Astrocyte of the cerebellum (primary cell): ENCODE results near the gene AKT3.

Source experiments
- DNase-seq: peaks from one replicate; pipeline ENCODE4 v3.0.0-alpha.2; 2011; ENCODE audit warnings: low read depth
- H3K4me3 ChIP-seq: 2 replicates; pipeline ENCODE4 v1.5.1; 2011; ENCODE audit warnings: mild to moderate bottlenecking, low read depth, low read length, moderate library complexity
- in situ Hi-C: cut with HindIII; loops from 2 replicates; pipeline ENCODE4 v1.10.0; 2017; ENCODE audit warnings: low sequenced_read_pairs
- TF ChIP-seq, protein P1 (sequence below): IDR thresholded peaks from 2 replicates; pipeline ENCODE4 v1.5.1; 2012; ENCODE audit warnings: low read length, low read depth, moderate library complexity, mild to moderate bottlenecking; ENCODE audit errors: missing control alignments

Gene AKT3

GRCh38 chr1:243706563-243706962, 143.5 kb downstream of the AKT3 start:
- in situ Hi-C loops, result no loop called here
- no peak overlapping the region for H3K4me3 ChIP-seq
- no peak for DNase-seq
- TF ChIP-seq, protein P1, sequence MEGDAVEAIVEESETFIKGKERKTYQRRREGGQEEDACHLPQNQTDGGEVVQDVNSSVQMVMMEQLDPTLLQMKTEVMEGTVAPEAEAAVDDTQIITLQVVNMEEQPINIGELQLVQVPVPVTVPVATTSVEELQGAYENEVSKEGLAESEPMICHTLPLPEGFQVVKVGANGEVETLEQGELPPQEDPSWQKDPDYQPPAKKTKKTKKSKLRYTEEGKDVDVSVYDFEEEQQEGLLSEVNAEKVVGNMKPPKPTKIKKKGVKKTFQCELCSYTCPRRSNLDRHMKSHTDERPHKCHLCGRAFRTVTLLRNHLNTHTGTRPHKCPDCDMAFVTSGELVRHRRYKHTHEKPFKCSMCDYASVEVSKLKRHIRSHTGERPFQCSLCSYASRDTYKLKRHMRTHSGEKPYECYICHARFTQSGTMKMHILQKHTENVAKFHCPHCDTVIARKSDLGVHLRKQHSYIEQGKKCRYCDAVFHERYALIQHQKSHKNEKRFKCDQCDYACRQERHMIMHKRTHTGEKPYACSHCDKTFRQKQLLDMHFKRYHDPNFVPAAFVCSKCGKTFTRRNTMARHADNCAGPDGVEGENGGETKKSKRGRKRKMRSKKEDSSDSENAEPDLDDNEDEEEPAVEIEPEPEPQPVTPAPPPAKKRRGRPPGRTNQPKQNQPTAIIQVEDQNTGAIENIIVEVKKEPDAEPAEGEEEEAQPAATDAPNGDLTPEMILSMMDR, result no peak

GRCh38 chr1:243705585-243705984, 144.5 kb downstream of the AKT3 start:
- TF ChIP-seq, protein P1, result no peak
- H3K4me3 ChIP-seq, result no peak overlapping the region
- no peak for DNase-seq
- in situ Hi-C loops, result no loop called here

GRCh38 chr1:243701872-243702271, 148.2 kb downstream of the AKT3 start:
- in situ Hi-C loops, result no loop called here

DNA sequence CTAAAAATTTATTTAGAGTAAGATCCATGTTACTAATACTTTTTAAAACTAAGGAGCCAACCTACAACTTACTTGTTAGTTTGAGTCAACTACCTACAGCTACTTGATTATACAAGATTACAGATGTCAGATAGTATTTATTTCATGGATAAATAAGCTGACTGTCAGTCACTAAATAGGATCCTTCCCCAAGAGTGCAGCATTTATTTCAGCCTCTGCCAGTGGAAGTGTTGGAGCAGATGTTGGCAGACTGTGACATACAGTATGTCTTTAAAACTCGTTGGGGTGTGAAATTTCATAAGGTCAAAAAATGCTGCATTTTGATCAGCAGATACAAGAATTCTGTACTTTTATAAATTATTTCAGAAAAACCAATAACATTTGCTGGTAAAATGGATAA, 156.2 kb downstream of the AKT3 start:
- DNase-seq, result no peak
- H3K4me3 ChIP-seq, result no peak overlapping the region
- in situ Hi-C loops, result no loop called here
- TF ChIP-seq, protein P1, result no peak

More at GRCh38 chr1:243701872-243702271, 148.2 kb downstream of the AKT3 start:
- no peak overlapping the region for H3K4me3 ChIP-seq
- DNase-seq, result no peak
- TF ChIP-seq, protein P1, result no peak

GRCh38 chr1:243686159-243686558, 163.9 kb downstream of the AKT3 start:
- DNase-seq, result no peak
- TF ChIP-seq, protein P1, result no peak
- in situ Hi-C loops, result no loop called here
- no peak overlapping the region for H3K4me3 ChIP-seq

- in situ Hi-C loops, result no loop called here
- TF ChIP-seq, protein P1, result no peak
- no peak for DNase-seq
- H3K4me3 ChIP-seq, result no peak overlapping the region
Observed at GRCh38 chr1:243680860-243681259, 169.2 kb downstream of the AKT3 start.
